ENCODE data around the gene TCEA3.

DNA sequence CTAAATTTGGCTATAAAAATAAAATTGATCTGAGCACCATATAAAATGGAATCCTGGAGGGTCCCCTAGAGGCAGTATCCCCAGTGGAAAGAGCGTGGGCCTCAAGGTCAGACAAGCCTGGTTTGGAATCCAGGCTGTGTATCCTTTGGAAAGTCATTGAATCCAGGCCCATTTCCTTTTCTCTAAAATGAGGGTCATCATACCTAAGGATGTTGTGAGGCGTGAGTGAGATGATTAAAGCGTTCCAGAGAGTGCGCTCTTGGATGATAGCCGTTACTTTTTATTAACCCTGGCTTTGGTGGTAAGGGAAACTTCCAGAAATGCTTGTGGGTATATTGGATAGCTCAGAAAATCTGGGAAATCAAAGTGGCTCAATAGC, 54.2 kb downstream of the TCEA3 start:
- no peak for TF ChIP-seq POLR2A (IDR thresholded peaks at IDR 0.05)
- TF ChIP-seq, protein P1, sequence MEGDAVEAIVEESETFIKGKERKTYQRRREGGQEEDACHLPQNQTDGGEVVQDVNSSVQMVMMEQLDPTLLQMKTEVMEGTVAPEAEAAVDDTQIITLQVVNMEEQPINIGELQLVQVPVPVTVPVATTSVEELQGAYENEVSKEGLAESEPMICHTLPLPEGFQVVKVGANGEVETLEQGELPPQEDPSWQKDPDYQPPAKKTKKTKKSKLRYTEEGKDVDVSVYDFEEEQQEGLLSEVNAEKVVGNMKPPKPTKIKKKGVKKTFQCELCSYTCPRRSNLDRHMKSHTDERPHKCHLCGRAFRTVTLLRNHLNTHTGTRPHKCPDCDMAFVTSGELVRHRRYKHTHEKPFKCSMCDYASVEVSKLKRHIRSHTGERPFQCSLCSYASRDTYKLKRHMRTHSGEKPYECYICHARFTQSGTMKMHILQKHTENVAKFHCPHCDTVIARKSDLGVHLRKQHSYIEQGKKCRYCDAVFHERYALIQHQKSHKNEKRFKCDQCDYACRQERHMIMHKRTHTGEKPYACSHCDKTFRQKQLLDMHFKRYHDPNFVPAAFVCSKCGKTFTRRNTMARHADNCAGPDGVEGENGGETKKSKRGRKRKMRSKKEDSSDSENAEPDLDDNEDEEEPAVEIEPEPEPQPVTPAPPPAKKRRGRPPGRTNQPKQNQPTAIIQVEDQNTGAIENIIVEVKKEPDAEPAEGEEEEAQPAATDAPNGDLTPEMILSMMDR (IDR thresholded peaks at IDR 0.05): no peak
